GM18520 (cell line): ENCODE results near the gene EML1.
A peak's percentile ranks its signal among the peaks of the same experiment; 100 is the strongest.

ENCODE experiments used
- ATAC-seq: cut with Tn5 transposase; IDR thresholded peaks from one replicate; pipeline ENCODE4 v1.9.1; 2021; ENCODE audit not compliant: unreplicated experiment

The EML1 gene

GRCh38 chr14:99952453-99952852, 159.2 kb downstream of the EML1 start:
- no peak for ATAC-seq

- no peak for ATAC-seq
Measured at GRCh38 chr14:99955826-99956455, 162.7 kb downstream of the EML1 start.

- no peak for ATAC-seq
Measured at GRCh38 chr14:99958380-99958779, 165.2 kb downstream of the EML1 start.

GRCh38 chr14:99961826-99962518, 168.8 kb downstream of the EML1 start:
- no peak for ATAC-seq

GRCh38 chr14:99964979-99965378, 171.8 kb downstream of the EML1 start:
- ATAC-seq = no peak

GRCh38 chr14:99966037-99966835, 173.0 kb downstream of the EML1 start:
- ATAC-seq = no peak

GRCh38 chr14:99966912-99967311, 173.7 kb downstream of the EML1 start:
- ATAC-seq = no peak

GRCh38 chr14:99968191-99968920, 175.1 kb downstream of the EML1 start:
- ATAC-seq = no peak

- no peak for ATAC-seq
Measured at GRCh38 chr14:99968941-99969340, 175.7 kb downstream of the EML1 start.

- ATAC-seq = no peak
Measured at GRCh38 chr14:99969673-99970322, 176.6 kb downstream of the EML1 start.

GRCh38 chr14:99971087-99971940, 178.1 kb downstream of the EML1 start:
- peak; percentile 47 for ATAC-seq

- peak; percentile 13 for ATAC-seq
Measured at GRCh38 chr14:99971941-99972747, 178.9 kb downstream of the EML1 start.

- ATAC-seq = no peak
Measured at GRCh38 chr14:99972748-99973466, 179.7 kb downstream of the EML1 start.

GRCh38 chr14:99975190-99975589, 182.0 kb downstream of the EML1 start:
- ATAC-seq = no peak

GRCh38 chr14:99976021-99976420, 182.8 kb downstream of the EML1 start:
- ATAC-seq = no peak

GRCh38 chr14:99976681-99977080, 183.5 kb downstream of the EML1 start:
- ATAC-seq = no peak

- no peak for ATAC-seq
Measured at GRCh38 chr14:99980299-99980698, 187.1 kb downstream of the EML1 start.

GRCh38 chr14:99981806-99982205, 188.6 kb downstream of the EML1 start:
- ATAC-seq = no peak
